HG02763 (cell line): ENCODE results near the gene SPDEF.

Experiments
- ATAC-seq: cut with Tn5 transposase; IDR thresholded peaks from one replicate; pipeline ENCODE4 v1.9.1; 2021; ENCODE audit warnings: mild to moderate bottlenecking, moderate library complexity; ENCODE audit not compliant: unreplicated experiment

SPDEF gene

GRCh38 chr6:34583861-34584604 is 27.9 kb upstream of the SPDEF start:
- ATAC-seq: no peak

- no peak for ATAC-seq
Measured at GRCh38 chr6:34583461-34583860, 27.3 kb upstream of the SPDEF start.

- no peak for ATAC-seq
Measured at GRCh38 chr6:34581561-34581920, 25.4 kb upstream of the SPDEF start.

- no peak for ATAC-seq
Measured at GRCh38 chr6:34580707-34581560, 24.8 kb upstream of the SPDEF start.

GRCh38 chr6:34578445-34579262 is 22.5 kb upstream of the SPDEF start:
- no peak for ATAC-seq

GRCh38 chr6:34576286-34576955 is 20.3 kb upstream of the SPDEF start:
- no peak for ATAC-seq

GRCh38 chr6:34575326-34575725 is 19.2 kb upstream of the SPDEF start:
- no peak for ATAC-seq

GRCh38 chr6:34574647-34575293 is 18.6 kb upstream of the SPDEF start:
- ATAC-seq: no peak

GRCh38 chr6:34573567-34574183 is 17.5 kb upstream of the SPDEF start:
- ATAC-seq: no peak

- ATAC-seq: no peak
Measured at GRCh38 chr6:34572585-34572984, 16.5 kb upstream of the SPDEF start.

- ATAC-seq: no peak
Measured at GRCh38 chr6:34572021-34572420, 15.9 kb upstream of the SPDEF start.

- ATAC-seq: no peak
Measured at GRCh38 chr6:34571388-34571787, 15.3 kb upstream of the SPDEF start.

GRCh38 chr6:34570066-34570833 is 14.1 kb upstream of the SPDEF start:
- ATAC-seq: no peak

- ATAC-seq: no peak
Measured at GRCh38 chr6:34569361-34569973, 13.3 kb upstream of the SPDEF start.

GRCh38 chr6:34568341-34569201 is 12.4 kb upstream of the SPDEF start:
- no peak for ATAC-seq

- ATAC-seq: no peak
Measured at GRCh38 chr6:34566830-34567546, 10.9 kb upstream of the SPDEF start.

- ATAC-seq: no peak
Measured at GRCh38 chr6:34565722-34566137, 9.6 kb upstream of the SPDEF start.
